ENCODE results near the gene C1orf167.

The C1orf167 gene

GRCh38 chr1:11789126-11790067 is 27.4 kb downstream of the C1orf167 start:
- no peak for DNase-seq (ENCODE audit: low read depth)
- no peak for TF ChIP-seq CTCF (conservative IDR thresholded peaks at IDR 0.05; ENCODE audit: low read depth, low read length)
- no peak overlapping the region for H3K4me3 ChIP-seq (ENCODE audit: low read depth, low read length)

GRCh38 chr1:11790101-11790879 is 28.3 kb downstream of the C1orf167 start:
- no peak for TF ChIP-seq CTCF (conservative IDR thresholded peaks at IDR 0.05; ENCODE audit: low read depth, low read length)
- no peak for DNase-seq (ENCODE audit: low read depth)
- H3K4me3 ChIP-seq (ENCODE audit: low read depth, low read length): no peak overlapping the region

GRCh38 chr1:11790880-11791715 is 29.1 kb downstream of the C1orf167 start:
- no peak for TF ChIP-seq CTCF (conservative IDR thresholded peaks at IDR 0.05; ENCODE audit: low read depth, low read length)
- peak; percentile 93 for DNase-seq (ENCODE audit: low read depth)
- no peak overlapping the region for H3K4me3 ChIP-seq (ENCODE audit: low read depth, low read length)

DNA sequence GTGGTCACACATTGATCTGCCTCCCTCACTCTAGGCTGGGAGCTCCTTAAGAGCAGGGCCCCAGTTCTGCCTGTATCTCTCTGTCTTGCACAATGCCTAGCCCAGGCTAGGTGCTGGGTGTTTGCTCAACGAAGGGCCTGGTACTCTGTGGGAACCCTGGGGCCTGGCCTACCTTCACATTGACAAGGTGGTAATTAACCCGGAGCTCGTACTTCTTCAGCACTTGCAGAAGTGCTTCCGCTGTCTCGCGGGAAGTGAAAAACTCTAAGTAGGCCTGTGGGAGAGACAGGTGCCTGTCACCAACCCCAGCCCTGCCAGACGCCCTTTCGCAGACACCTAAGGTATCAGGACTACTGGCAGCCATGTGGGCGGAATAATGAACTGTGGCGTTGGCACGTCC is 30.1 kb downstream of the C1orf167 start:
- TF ChIP-seq CTCF (conservative IDR thresholded peaks at IDR 0.05; ENCODE audit: low read depth, low read length): no peak
- no peak for DNase-seq (ENCODE audit: low read depth)
- H3K4me3 ChIP-seq (ENCODE audit: low read depth, low read length): no peak overlapping the region

- no peak for DNase-seq (ENCODE audit: low read depth)
- TF ChIP-seq CTCF (conservative IDR thresholded peaks at IDR 0.05; ENCODE audit: low read depth, low read length): no peak
Measured at GRCh38 chr1:11793819-11794218, 31.8 kb downstream of the C1orf167 start.

DNA sequence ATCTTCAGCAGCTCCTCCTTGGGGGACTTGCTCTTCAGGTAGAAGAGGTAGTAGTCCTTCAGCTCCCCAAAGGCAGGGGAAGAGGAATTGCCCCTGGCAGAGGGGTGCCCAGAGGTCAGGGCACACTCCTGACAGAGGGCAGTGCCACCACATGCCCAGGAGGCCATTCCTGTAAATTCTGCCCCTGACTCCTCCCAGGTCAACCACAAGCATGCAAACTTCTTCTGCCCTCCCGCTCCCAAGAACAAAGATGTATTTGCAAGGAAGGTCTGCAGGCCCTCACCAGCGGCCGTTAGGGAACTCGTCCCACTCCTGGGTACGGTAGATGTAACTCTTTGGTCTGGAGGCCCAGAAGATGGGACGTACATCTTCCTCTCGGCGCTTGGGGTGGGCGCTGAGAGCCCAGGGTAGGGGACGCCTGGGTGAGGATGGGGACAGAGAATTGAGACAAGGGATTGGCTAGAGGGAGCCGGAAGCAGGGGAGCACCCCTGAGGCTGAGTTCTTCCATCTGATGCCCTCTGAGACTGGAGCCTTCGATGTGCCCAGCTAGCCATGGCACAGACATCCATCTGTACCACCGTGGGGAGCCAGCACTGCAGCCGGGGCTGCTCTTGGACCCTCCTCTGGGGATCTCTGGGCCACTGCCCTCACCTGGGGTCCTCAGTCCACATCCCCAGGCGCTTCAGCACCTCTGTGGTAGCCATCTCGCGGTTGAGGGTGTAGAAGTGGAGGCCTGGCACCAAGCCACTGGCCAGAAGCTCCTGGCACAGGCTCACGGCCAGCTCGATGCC is 32.6 kb downstream of the C1orf167 start:
- no peak for TF ChIP-seq CTCF (conservative IDR thresholded peaks at IDR 0.05; ENCODE audit: low read depth, low read length)
- no peak overlapping the region for H3K4me3 ChIP-seq (ENCODE audit: low read depth, low read length)

More at GRCh38 chr1:11793819-11794218, 31.8 kb downstream of the C1orf167 start:
- no peak overlapping the region for H3K4me3 ChIP-seq (ENCODE audit: low read depth, low read length)

More for the DNA sequence above, 32.6 kb downstream of the C1orf167 start:
- DNase-seq (ENCODE audit: low read depth): no peak
